Measurements from ENCODE around the gene SC5D. TPM values are rescaled to one million over a fixed set of nuclear protein-coding genes. Genes with fewer than 3 reads are reported as not detected.

SC5D gene
- total RNA-seq, 1 experiment from 2014 or later = 79.2 TPM

DNA sequence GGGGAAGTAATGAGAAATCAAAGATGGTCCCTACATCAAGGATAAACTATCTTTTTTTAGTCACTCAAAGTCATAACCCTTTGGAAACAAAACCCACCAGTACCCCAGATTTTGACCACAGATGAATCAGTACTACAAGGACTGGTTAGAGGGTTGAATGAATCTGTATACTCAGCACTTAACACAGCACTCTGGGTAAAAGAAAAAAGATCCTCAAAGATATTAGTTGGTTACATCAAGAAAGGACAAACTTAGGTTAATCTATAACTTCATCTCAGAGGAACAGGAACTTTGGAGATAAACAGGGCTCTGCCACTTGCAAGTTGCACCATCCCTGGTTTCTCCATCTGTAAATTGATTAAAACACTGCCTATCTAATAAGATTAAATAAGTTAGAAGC, 18.8 kb downstream of the SC5D start (continued):
- TF ChIP-seq, protein P1, sequence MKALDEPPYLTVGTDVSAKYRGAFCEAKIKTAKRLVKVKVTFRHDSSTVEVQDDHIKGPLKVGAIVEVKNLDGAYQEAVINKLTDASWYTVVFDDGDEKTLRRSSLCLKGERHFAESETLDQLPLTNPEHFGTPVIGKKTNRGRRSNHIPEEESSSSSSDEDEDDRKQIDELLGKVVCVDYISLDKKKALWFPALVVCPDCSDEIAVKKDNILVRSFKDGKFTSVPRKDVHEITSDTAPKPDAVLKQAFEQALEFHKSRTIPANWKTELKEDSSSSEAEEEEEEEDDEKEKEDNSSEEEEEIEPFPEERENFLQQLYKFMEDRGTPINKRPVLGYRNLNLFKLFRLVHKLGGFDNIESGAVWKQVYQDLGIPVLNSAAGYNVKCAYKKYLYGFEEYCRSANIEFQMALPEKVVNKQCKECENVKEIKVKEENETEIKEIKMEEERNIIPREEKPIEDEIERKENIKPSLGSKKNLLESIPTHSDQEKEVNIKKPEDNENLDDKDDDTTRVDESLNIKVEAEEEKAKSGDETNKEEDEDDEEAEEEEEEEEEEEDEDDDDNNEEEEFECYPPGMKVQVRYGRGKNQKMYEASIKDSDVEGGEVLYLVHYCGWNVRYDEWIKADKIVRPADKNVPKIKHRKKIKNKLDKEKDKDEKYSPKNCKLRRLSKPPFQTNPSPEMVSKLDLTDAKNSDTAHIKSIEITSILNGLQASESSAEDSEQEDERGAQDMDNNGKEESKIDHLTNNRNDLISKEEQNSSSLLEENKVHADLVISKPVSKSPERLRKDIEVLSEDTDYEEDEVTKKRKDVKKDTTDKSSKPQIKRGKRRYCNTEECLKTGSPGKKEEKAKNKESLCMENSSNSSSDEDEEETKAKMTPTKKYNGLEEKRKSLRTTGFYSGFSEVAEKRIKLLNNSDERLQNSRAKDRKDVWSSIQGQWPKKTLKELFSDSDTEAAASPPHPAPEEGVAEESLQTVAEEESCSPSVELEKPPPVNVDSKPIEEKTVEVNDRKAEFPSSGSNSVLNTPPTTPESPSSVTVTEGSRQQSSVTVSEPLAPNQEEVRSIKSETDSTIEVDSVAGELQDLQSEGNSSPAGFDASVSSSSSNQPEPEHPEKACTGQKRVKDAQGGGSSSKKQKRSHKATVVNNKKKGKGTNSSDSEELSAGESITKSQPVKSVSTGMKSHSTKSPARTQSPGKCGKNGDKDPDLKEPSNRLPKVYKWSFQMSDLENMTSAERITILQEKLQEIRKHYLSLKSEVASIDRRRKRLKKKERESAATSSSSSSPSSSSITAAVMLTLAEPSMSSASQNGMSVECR (CRISPR knock-in tag; IDR thresholded peaks at IDR 0.05; ENCODE audit: borderline replicate concordance) = no peak
- TF ChIP-seq NR1H2 (CRISPR knock-in tag; IDR thresholded peaks at IDR 0.05) (no peak), USF2 (CRISPR knock-in tag; IDR thresholded peaks at IDR 0.05) (no peak), TCF7 (CRISPR knock-in tag; IDR thresholded peaks at IDR 0.05; ENCODE audit: low read depth) (no peak), CTCF (IDR thresholded peaks at IDR 0.05) (no peak), FOXJ3 (CRISPR knock-in tag; IDR thresholded peaks at IDR 0.05; ENCODE audit: borderline replicate concordance) (no peak)
- TF ChIP-seq, protein P2, sequence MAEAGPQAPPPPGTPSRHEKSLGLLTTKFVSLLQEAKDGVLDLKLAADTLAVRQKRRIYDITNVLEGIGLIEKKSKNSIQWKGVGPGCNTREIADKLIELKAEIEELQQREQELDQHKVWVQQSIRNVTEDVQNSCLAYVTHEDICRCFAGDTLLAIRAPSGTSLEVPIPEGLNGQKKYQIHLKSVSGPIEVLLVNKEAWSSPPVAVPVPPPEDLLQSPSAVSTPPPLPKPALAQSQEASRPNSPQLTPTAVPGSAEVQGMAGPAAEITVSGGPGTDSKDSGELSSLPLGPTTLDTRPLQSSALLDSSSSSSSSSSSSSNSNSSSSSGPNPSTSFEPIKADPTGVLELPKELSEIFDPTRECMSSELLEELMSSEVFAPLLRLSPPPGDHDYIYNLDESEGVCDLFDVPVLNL (CRISPR knock-in tag; IDR thresholded peaks at IDR 0.05; ENCODE audit: borderline replicate concordance, low read depth) = no peak
- TF ChIP-seq, protein P3, sequence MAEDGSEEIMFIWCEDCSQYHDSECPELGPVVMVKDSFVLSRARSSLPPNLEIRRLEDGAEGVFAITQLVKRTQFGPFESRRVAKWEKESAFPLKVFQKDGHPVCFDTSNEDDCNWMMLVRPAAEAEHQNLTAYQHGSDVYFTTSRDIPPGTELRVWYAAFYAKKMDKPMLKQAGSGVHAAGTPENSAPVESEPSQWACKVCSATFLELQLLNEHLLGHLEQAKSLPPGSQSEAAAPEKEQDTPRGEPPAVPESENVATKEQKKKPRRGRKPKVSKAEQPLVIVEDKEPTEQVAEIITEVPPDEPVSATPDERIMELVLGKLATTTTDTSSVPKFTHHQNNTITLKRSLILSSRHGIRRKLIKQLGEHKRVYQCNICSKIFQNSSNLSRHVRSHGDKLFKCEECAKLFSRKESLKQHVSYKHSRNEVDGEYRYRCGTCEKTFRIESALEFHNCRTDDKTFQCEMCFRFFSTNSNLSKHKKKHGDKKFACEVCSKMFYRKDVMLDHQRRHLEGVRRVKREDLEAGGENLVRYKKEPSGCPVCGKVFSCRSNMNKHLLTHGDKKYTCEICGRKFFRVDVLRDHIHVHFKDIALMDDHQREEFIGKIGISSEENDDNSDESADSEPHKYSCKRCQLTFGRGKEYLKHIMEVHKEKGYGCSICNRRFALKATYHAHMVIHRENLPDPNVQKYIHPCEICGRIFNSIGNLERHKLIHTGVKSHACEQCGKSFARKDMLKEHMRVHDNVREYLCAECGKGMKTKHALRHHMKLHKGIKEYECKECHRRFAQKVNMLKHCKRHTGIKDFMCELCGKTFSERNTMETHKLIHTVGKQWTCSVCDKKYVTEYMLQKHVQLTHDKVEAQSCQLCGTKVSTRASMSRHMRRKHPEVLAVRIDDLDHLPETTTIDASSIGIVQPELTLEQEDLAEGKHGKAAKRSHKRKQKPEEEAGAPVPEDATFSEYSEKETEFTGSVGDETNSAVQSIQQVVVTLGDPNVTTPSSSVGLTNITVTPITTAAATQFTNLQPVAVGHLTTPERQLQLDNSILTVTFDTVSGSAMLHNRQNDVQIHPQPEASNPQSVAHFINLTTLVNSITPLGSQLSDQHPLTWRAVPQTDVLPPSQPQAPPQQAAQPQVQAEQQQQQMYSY (CRISPR knock-in tag; IDR thresholded peaks at IDR 0.05) = no peak

DNA sequence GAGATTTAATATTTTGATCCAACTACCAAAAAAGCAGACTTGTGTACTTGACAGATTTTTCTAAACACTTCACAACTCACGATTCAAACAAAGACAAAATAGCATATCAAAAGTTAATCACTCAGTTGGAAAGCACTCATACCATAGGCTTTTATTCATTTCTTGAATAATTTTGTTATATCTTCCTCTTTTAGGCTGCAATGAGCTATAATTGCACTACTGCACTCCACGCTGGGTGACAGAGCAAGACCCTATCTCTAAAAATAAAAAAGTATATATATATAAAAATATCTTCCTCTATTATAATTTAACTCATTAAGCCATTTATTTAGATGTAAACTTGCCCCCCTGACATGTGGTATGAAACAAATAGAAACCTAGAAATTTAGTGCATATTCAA, 19.9 kb downstream of the SC5D start:
- H3K4me3 Mint-ChIP-seq = no peak overlapping the region
- H3K27ac Mint-ChIP-seq = no peak overlapping the region
- H3K27me3 Mint-ChIP-seq (ENCODE audit: low read depth) = no peaks in the 10 kb centered on the region
- DNase-seq (ENCODE audit: low spot score) (no peak), ATAC-seq (no peak)
- ChIA-PET CTCF (no interaction called here), POLR2A (no interaction called here)
- peaks cover 7% of the 10 kb centered on the region for H3K4me1 Mint-ChIP-seq
- H3K9me3 Mint-ChIP-seq = peaks cover 6% of the 10 kb centered on the region
- H3K36me3 Mint-ChIP-seq = peaks cover 28% of the 10 kb centered on the region
- TF ChIP-seq, protein P2 (CRISPR knock-in tag; IDR thresholded peaks at IDR 0.05; ENCODE audit: borderline replicate concordance, low read depth) = no peak
- TF ChIP-seq ZNF232 (CRISPR knock-in tag; IDR thresholded peaks at IDR 0.05) (no peak), SMAD4 (CRISPR knock-in tag; IDR thresholded peaks at IDR 0.05) (no peak), ZNF425 (CRISPR knock-in tag; conservative IDR thresholded peaks at IDR 0.05) (no peak)
- TF ChIP-seq, protein P4, sequence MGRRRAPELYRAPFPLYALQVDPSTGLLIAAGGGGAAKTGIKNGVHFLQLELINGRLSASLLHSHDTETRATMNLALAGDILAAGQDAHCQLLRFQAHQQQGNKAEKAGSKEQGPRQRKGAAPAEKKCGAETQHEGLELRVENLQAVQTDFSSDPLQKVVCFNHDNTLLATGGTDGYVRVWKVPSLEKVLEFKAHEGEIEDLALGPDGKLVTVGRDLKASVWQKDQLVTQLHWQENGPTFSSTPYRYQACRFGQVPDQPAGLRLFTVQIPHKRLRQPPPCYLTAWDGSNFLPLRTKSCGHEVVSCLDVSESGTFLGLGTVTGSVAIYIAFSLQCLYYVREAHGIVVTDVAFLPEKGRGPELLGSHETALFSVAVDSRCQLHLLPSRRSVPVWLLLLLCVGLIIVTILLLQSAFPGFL (CRISPR knock-in tag; IDR thresholded peaks at IDR 0.05; ENCODE audit: borderline replicate concordance) = no peak
- TF ChIP-seq, protein P5, sequence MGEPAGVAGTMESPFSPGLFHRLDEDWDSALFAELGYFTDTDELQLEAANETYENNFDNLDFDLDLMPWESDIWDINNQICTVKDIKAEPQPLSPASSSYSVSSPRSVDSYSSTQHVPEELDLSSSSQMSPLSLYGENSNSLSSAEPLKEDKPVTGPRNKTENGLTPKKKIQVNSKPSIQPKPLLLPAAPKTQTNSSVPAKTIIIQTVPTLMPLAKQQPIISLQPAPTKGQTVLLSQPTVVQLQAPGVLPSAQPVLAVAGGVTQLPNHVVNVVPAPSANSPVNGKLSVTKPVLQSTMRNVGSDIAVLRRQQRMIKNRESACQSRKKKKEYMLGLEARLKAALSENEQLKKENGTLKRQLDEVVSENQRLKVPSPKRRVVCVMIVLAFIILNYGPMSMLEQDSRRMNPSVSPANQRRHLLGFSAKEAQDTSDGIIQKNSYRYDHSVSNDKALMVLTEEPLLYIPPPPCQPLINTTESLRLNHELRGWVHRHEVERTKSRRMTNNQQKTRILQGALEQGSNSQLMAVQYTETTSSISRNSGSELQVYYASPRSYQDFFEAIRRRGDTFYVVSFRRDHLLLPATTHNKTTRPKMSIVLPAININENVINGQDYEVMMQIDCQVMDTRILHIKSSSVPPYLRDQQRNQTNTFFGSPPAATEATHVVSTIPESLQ (CRISPR knock-in tag; IDR thresholded peaks at IDR 0.05) = no peak
